Osteocyte (in vitro differentiated cells): Measurements from ENCODE around the gene ARHGEF11. TPM values are rescaled to one million over a fixed set of nuclear protein-coding genes. Genes with fewer than 3 reads are reported as not detected.
"Not testable (repeated sequence)": the region's sequence is repeated elsewhere in the genome, so short reads cannot be mapped to it uniquely, and the experiment has no call there.

ENCODE experiments used
- DNase-seq: peaks from one replicate; pipeline ENCODE4 v3.0.0; 2021; ENCODE audit warnings: mixed read lengths; ENCODE audit not compliant: unreplicated experiment; ENCODE audit errors: extremely low spot score
- H3K27ac Mint-ChIP-seq: one replicate; pipeline ENCODE4 v1.8.0; 2021; ENCODE audit warnings: mild to moderate bottlenecking, mixed read lengths; ENCODE audit not compliant: unreplicated experiment
- H3K27me3 Mint-ChIP-seq: one replicate; pipeline ENCODE4 v1.8.0; 2021; ENCODE audit warnings: mixed read lengths; ENCODE audit not compliant: unreplicated experiment
- H3K36me3 Mint-ChIP-seq: one replicate; pipeline ENCODE4 v1.8.0; 2021; ENCODE audit warnings: mixed read lengths; ENCODE audit not compliant: unreplicated experiment
- H3K4me1 Mint-ChIP-seq: one replicate; pipeline ENCODE4 v1.8.0; 2021; ENCODE audit warnings: mixed read lengths; ENCODE audit not compliant: unreplicated experiment
- H3K4me3 Mint-ChIP-seq: one replicate; pipeline ENCODE4 v1.8.0; 2021; ENCODE audit warnings: mild to moderate bottlenecking, moderate library complexity, mixed read lengths; ENCODE audit not compliant: unreplicated experiment
- H3K9me3 Mint-ChIP-seq: one replicate; pipeline ENCODE4 v1.8.0; 2021; ENCODE audit warnings: mixed read lengths; ENCODE audit not compliant: unreplicated experiment
- total RNA-seq: library from RNA; stranded (reverse); gene quantifications from 2 replicates; pipeline ENCODE4 v1.2.1, GENCODE V29; 2021
- TF ChIP-seq, protein P1 (sequence below): fragments of 200-600 bp; sonication (generic); IDR thresholded peaks from 2 replicates; pipeline ENCODE4 v1.5.0; 2021; ENCODE audit warnings: antibody characterized with exemption, mild to moderate bottlenecking, moderate library complexity

ARHGEF11 gene
- total RNA-seq, 1 donor from 2014 or later: 42.2 TPM

DNA sequence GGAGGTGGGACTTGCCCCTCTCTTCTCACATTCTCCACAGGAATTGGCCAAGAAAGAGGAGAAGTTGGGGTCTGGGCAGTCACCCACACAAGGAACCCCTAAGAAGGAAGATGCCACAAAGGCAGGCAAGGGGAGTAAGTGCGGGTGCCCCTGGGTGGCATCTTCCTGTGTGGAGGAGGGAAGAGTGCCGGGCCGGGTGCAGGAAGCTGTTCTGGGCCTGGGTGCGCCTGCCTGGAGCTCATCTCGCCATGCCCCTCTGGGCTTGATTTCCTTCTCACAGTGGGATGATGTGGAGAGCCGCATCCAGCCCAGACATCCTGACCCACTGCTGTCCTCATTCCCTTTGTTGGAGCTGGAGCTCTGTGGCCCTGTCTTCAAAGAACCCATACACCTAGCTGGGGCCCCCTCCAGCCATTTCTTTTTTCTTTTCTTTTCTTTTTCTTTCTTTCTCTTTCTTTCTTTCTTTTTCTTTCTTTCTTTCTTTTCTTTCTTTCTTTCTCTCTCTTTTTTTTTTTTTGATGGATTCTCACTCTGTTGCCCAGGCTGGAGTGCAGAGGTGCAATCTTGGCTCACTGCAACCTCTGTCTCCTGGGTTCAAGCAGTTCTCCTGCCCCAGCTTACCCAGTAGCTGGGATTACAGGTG lies 115.8 kb downstream of the ARHGEF11 start:
- Mint-ChIP-seq H3K4me1 (peaks cover 24% of the 10 kb centered on the region), H3K36me3 (peaks cover 2% of the 10 kb centered on the region), H3K27ac (no peak overlapping the region), H3K9me3 (no peaks in the 10 kb centered on the region), H3K27me3 (peaks cover 45% of the 10 kb centered on the region), H3K4me3 (no peak overlapping the region)
- DNase-seq: no peak
- TF ChIP-seq, protein P1, sequence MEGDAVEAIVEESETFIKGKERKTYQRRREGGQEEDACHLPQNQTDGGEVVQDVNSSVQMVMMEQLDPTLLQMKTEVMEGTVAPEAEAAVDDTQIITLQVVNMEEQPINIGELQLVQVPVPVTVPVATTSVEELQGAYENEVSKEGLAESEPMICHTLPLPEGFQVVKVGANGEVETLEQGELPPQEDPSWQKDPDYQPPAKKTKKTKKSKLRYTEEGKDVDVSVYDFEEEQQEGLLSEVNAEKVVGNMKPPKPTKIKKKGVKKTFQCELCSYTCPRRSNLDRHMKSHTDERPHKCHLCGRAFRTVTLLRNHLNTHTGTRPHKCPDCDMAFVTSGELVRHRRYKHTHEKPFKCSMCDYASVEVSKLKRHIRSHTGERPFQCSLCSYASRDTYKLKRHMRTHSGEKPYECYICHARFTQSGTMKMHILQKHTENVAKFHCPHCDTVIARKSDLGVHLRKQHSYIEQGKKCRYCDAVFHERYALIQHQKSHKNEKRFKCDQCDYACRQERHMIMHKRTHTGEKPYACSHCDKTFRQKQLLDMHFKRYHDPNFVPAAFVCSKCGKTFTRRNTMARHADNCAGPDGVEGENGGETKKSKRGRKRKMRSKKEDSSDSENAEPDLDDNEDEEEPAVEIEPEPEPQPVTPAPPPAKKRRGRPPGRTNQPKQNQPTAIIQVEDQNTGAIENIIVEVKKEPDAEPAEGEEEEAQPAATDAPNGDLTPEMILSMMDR: no peak

DNA sequence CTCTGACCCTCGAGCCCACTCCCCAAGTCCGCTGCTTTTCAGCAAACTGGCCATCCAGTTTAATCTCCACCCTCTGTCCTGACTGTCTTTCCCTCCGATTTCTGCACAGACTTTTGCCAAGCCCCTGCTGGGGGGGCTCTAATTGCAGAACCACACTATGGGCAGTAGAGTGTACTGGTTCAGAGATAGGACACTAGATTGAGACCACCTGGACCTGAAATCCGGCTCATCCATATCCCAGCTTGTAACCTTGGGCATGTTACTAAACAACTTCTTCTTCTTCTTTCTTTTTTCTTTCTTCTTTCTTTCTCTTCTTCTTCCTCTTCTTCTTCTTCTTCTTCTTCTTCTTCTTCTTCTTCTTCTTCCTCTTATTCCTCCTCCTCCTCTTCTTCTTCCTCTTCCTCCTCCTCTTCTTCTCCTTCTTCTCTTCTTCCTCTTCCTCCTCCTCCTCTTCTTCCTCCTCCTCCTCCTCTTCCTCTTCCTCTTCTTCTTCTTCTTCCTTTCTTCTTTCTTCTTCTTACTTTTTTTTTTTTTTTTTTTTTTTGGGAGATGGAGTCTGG lies 117.4 kb downstream of the ARHGEF11 start:
- H3K4me3 Mint-ChIP-seq: peak overlapping the region; percentile 46
- H3K4me1 Mint-ChIP-seq: peaks cover 31% of the 10 kb centered on the region
- no peaks in the 10 kb centered on the region for H3K36me3 Mint-ChIP-seq
- H3K9me3 Mint-ChIP-seq: no peaks in the 10 kb centered on the region
- TF ChIP-seq, protein P1: peak; percentile 27
- peaks cover 50% of the 10 kb centered on the region for H3K27me3 Mint-ChIP-seq
- no peak overlapping the region for H3K27ac Mint-ChIP-seq
- DNase-seq: no peak

- Mint-ChIP-seq H3K27ac (no peak overlapping the region), H3K9me3 (no peaks in the 10 kb centered on the region), H3K36me3 (no peaks in the 10 kb centered on the region), H3K27me3 (peaks cover 57% of the 10 kb centered on the region), H3K4me1 (peaks cover 34% of the 10 kb centered on the region), H3K4me3 (peak overlapping the region; percentile 46)
- peak; percentile 90 for DNase-seq
- TF ChIP-seq, protein P1: peak; percentile 83
Observed at GRCh38 chr1:156927215-156928042, 118.1 kb downstream of the ARHGEF11 start.

GRCh38 chr1:156926695-156927094 lies 118.8 kb downstream of the ARHGEF11 start:
- Mint-ChIP-seq H3K4me1 (peaks cover 34% of the 10 kb centered on the region), H3K27me3 (peaks cover 64% of the 10 kb centered on the region)
- not testable (repeated sequence) for H3K36me3 Mint-ChIP-seq, DNase-seq, H3K9me3 Mint-ChIP-seq, H3K4me3 Mint-ChIP-seq, H3K27ac Mint-ChIP-seq

- Mint-ChIP-seq H3K36me3 (no peaks in the 10 kb centered on the region), H3K27ac (no peak overlapping the region), H3K4me3 (no peak overlapping the region), H3K27me3 (peaks cover 65% of the 10 kb centered on the region), H3K4me1 (peaks cover 34% of the 10 kb centered on the region), H3K9me3 (no peaks in the 10 kb centered on the region)
- TF ChIP-seq, protein P1: no peak
- no peak for DNase-seq
Observed at GRCh38 chr1:156926175-156926574, 119.4 kb downstream of the ARHGEF11 start.
